Peyer's patch (tissue), 4 donors: Measurements from ENCODE around the gene NUDT6. TPM values are rescaled to one million over a fixed set of nuclear protein-coding genes. Genes with fewer than 3 reads are reported as not detected.

Source experiments
- DNase-seq, 3 donors: peaks; one replicate each; pipeline ENCODE4 v3.0.0-alpha.2; 2017 to 2019
- H3K27ac ChIP-seq, 4 donors: fragments of 200-600 bp; sonication (generic); one replicate each; pipeline ENCODE4 v1.5.1; 2016 to 2019
- H3K27me3 ChIP-seq, 2 donors: fragments of 200-600 bp; sonication (generic); one replicate each; pipeline ENCODE4 v1.5.1; 2019
- H3K36me3 ChIP-seq, 3 donors: fragments of 200-600 bp; sonication (generic); one replicate each; pipeline ENCODE4 v1.5.1; 2016 to 2019
- H3K4me1 ChIP-seq, 4 donors: fragments of 200-600 bp; sonication (generic); one replicate each; pipeline ENCODE4 v1.5.1; 2016 to 2019
- H3K4me3 ChIP-seq, 4 donors: fragments of 200-600 bp; sonication (generic); 1 replicate in 3 of 4; 2 replicates in 1 of 4; pipeline ENCODE4 v1.5.1; 2016 to 2019; ENCODE audit warnings: mild to moderate bottlenecking in 1 of 4
- H3K9me3 ChIP-seq, 4 donors: fragments of 200-600 bp; sonication (generic); one replicate each; pipeline ENCODE4 v1.5.1; 2016 to 2019; ENCODE audit warnings: mild to moderate bottlenecking in 1 of 4
- CTCF ChIP-seq, 6 experiments: fragments of 450-650 bp in 4 of 6; fragments of 200-600 bp in 2 of 6; sonication (generic) in 1 of 6; IDR thresholded peaks; one replicate each; pipeline ENCODE4 v1.5.1; 2017 to 2019; ENCODE audit warnings: antibody characterized with exemption in 6 of 6, mild to moderate bottlenecking in 3 of 6, moderate library complexity in 1 of 6
- POLR2A ChIP-seq, 2 donors: fragments of 450-650 bp; IDR thresholded peaks; one replicate each; pipeline ENCODE4 v1.5.1; 2017; ENCODE audit warnings: antibody characterized with exemption in 2 of 2, mild to moderate bottlenecking in 2 of 2, moderate library complexity in 2 of 2
- total RNA-seq, 4 donors: library from RNA; depleted of rRNA; stranded (reverse); fragments of >200 nt; gene quantifications; one replicate each; pipeline ENCODE4 v1.1.0, GENCODE V29; 2016

NUDT6 gene
- total RNA-seq, 4 donors from 2014 or later: 8.7 to 12.4 (median 10.5) TPM

GRCh38 chr4:122922877-122923511 is 597 bp upstream of the NUDT6 start:
- H3K27ac ChIP-seq: peak overlapping the region; percentile 60 to 74 (median 71)
- peak; percentile 84 to 94 (median 85) for DNase-seq
- H3K4me1 ChIP-seq: peaks cover 0 to 19% (median 2%) of the 10 kb centered on the region in 4 donors
- TF ChIP-seq CTCF (IDR thresholded peaks at IDR 0.05): no peak
- TF ChIP-seq POLR2A (IDR thresholded peaks at IDR 0.05): no peak
- H3K27me3 ChIP-seq: no peaks in the 10 kb centered on the region
- H3K36me3 ChIP-seq: no peaks in the 10 kb centered on the region
- no peaks in the 10 kb centered on the region for H3K9me3 ChIP-seq
- H3K4me3 ChIP-seq: peak overlapping the region; percentile 66 to 94 (median 76)

GRCh38 chr4:122921300-122921699 is 1.1 kb downstream of the NUDT6 start:
- TF ChIP-seq CTCF (IDR thresholded peaks at IDR 0.05): no peak
- TF ChIP-seq POLR2A (IDR thresholded peaks at IDR 0.05): no peak
- Histone ChIP-seq H3K4me3 (peak overlapping the region in 2 of 4 donors; percentile 66 to 94), H3K9me3 (no peaks in the 10 kb centered on the region), H3K4me1 (peaks cover 0 to 19% (median 2%) of the 10 kb centered on the region in 4 donors), H3K27ac (peak overlapping the region in 1 of 4 donors; percentile 74), H3K36me3 (no peaks in the 10 kb centered on the region), H3K27me3 (no peaks in the 10 kb centered on the region)
- no peak for DNase-seq

- Histone ChIP-seq H3K27ac (no peak overlapping the region), H3K36me3 (no peaks in the 10 kb centered on the region), H3K27me3 (no peaks in the 10 kb centered on the region), H3K4me1 (peaks cover 0 to 19% (median 2%) of the 10 kb centered on the region in 4 donors), H3K4me3 (no peak overlapping the region), H3K9me3 (no peaks in the 10 kb centered on the region)
- no peak for DNase-seq
- TF ChIP-seq POLR2A (IDR thresholded peaks at IDR 0.05): no peak
- no peak for TF ChIP-seq CTCF (IDR thresholded peaks at IDR 0.05)
Measured at GRCh38 chr4:122920473-122920872, 1.9 kb downstream of the NUDT6 start.

GRCh38 chr4:122917731-122918130 is 4.7 kb downstream of the NUDT6 start:
- H3K9me3 ChIP-seq: no peaks in the 10 kb centered on the region
- H3K27me3 ChIP-seq: no peaks in the 10 kb centered on the region
- no peaks in the 10 kb centered on the region for H3K36me3 ChIP-seq
- no peak for DNase-seq
- no peak overlapping the region for H3K4me3 ChIP-seq
- no peaks in the 10 kb centered on the region for H3K4me1 ChIP-seq
- TF ChIP-seq CTCF (IDR thresholded peaks at IDR 0.05): no peak
- no peak for TF ChIP-seq POLR2A (IDR thresholded peaks at IDR 0.05)
- H3K27ac ChIP-seq: no peak overlapping the region

GRCh38 chr4:122914938-122915337 is 7.5 kb downstream of the NUDT6 start:
- DNase-seq: no peak
- Histone ChIP-seq H3K27me3 (no peaks in the 10 kb centered on the region), H3K27ac (no peak overlapping the region), H3K36me3 (no peaks in the 10 kb centered on the region), H3K4me1 (no peaks in the 10 kb centered on the region), H3K9me3 (no peaks in the 10 kb centered on the region), H3K4me3 (no peak overlapping the region)
- TF ChIP-seq CTCF (IDR thresholded peaks at IDR 0.05): no peak
- TF ChIP-seq POLR2A (IDR thresholded peaks at IDR 0.05): no peak
